Measurements from ENCODE around the gene SNTB2.
A peak's percentile ranks its signal among the peaks of the same experiment; 100 is the strongest.
"Not testable (repeated sequence)": the region's sequence is repeated elsewhere in the genome, so short reads cannot be mapped to it uniquely, and the experiment has no call there.

Gene SNTB2

GRCh38 chr16:69236319-69236718 lies 49.4 kb downstream of the SNTB2 start:
- DNase-seq (ENCODE audit: low spot score): no peak

DNA sequence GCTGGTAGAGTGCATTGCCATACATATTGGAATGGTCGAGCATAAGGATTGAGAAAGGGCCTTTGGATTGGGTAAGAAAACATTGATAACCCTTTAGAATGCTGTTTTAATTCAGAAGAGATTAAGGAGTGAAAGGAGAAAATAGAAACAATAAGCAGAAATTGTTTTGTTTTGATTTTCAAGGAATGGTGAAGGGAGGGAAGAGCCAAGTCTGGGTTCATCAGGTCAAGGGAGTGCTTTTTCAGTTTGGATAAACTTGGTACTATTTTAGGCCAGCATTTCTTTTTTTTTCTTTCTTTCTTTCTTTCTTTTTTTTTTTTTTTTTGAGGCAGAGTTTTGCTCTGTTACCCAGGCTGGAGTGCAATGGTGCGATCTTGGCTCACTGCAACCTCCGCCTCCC lies 50.3 kb downstream of the SNTB2 start:
- no peak for DNase-seq (ENCODE audit: low spot score)

DNA sequence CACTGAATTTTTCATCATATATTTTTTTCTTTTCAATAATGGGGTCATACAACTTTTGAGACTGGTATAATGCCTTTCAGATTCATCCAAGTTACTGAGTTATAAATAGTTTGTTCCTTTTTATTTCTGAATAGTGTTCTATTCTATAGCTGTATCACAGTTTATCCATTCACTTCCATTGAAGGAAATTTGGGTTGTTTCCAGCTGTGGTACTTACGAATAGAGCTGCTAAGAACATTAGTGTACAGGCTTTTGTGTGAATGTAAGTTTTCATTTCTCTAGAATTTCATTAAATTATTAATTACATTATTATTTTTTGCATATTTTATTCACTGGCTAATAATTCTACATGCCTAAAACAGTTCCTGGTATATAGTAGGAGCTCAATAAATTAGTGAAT lies 52.9 kb downstream of the SNTB2 start:
- no peak for DNase-seq (ENCODE audit: low spot score)

DNA sequence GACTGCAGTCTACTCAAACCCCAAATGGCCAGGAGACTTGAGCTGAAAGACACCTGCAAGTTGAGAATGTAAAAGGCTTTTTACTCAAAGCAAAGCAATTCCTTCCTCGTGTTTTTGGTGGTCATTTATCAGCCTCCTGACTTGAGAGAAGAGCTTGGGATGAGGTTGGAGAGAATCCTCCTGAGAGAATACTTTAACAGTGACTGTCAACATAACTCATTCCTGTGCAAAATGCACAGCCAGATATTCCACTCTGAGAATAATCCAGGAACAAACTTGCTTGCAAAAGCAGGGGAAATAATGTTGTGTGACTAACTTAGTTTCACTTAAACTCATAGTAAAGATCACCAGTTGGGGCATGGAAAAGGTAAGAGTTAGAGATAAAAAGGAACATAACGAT lies 53.4 kb downstream of the SNTB2 start:
- peak; percentile 22 for DNase-seq (ENCODE audit: low spot score)

GRCh38 chr16:69241926-69242325 lies 55.0 kb downstream of the SNTB2 start:
- no peak for DNase-seq (ENCODE audit: low spot score)

- peak; percentile 12 for DNase-seq (ENCODE audit: low spot score)
Measured at GRCh38 chr16:69243479-69243878, 56.5 kb downstream of the SNTB2 start.

DNA sequence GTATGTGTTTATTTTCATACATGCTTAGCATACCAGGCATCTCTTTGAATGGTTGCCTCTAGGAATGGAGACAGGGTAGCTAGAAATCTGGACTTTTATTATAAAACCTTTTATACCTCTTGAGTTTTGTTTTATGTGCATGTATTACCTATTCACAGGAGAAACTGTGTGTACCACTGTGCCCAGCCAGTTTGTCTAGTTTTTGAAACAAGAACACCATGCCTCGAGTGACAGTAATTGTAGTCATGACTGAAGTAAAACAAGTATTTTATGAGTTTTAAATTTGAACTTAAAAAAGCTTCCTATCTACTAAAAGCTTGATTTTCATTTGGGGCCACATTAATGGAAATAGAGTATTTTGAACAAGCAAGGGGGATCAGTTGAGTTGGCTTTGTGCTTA lies 57.4 kb downstream of the SNTB2 start:
- no peak for DNase-seq (ENCODE audit: low spot score)

GRCh38 chr16:69250081-69250480 lies 63.1 kb downstream of the SNTB2 start:
- DNase-seq (ENCODE audit: low spot score): no peak

- no peak for DNase-seq (ENCODE audit: low spot score)
Measured at GRCh38 chr16:69253870-69254341, 66.9 kb downstream of the SNTB2 start.

DNA sequence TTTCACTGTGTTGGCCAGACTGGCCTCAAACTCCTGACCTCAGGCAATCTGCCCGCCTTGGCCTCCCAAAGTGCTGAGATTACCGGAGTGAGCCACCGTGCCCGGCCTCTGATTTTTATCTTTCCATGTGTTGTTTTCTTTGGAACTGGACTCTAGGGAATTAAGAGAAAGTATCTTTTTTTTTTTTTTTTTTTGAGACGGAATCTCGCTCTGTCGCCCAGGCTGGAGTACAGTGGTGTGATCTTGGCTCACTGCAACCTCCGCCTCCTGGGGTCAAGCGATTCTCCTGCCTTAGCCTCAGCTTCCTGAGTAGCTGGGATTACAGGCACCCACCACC lies 72.4 kb downstream of the SNTB2 start:
- DNase-seq (ENCODE audit: low spot score): not testable (repeated sequence)

DNA sequence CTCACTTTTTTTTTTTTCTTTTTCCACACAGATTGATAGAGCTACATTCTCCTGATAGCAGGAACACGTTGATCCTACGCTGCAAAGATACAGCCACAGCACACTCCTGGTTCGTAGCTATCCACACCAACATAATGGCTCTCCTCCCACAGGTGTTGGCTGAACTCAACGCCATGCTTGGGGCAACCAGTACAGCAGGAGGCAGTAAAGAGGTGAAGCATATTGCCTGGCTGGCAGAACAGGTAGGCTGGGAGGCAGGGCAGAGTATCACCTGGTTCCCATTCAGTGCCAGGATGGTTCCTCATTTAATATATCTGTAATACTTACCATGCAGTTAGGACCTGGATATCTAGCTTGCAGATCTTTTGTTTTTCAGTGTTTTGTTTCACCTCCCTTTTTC lies 73.1 kb downstream of the SNTB2 start:
- DNase-seq (ENCODE audit: low spot score): no peak

- no peak for DNase-seq (ENCODE audit: low spot score)
Measured at GRCh38 chr16:69260506-69260905, 73.5 kb downstream of the SNTB2 start.

- no peak for DNase-seq (ENCODE audit: low spot score)
Measured at GRCh38 chr16:69266334-69267063, 79.5 kb downstream of the SNTB2 start.

DNA sequence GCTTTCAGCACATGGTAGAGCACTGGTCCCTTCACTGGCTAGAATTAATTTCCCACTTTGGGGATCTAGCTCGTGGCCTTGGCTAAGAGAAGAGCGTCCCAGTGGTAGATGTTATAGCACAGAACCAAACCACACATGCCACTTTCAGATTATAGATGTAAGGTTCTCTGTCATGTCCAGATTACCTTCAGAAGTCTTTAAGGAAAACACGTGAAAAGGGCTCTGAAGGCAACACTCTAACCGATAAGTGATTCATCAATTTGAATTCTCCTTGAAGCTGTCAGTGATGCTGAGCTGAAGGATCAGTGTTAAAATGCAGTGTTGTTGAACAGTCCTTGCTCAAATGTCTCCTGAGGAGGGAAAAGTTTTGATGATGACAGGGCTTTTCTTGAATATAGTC lies 80.7 kb downstream of the SNTB2 start:
- no peak for DNase-seq (ENCODE audit: low spot score)

DNA sequence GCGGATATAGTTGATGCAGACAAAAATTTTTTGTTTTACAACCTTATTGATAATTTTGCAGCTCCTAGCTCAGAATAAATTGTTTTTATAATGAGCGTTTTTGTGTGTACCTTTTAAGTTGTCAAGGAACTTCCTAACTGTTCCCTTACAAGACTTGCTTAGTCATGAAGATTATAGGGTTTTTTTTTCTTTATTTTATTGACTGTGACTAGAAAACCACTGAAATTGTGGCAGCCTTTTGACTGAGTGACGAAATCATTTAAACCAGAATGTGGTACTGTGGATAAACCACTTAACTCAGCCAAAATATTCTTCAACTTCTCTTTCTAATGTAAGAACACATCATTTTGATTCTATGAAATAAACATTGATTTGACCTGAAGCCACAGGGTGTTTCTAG lies 83.4 kb downstream of the SNTB2 start:
- no peak for DNase-seq (ENCODE audit: low spot score)

GRCh38 chr16:69270831-69271230 lies 83.9 kb downstream of the SNTB2 start:
- no peak for DNase-seq (ENCODE audit: low spot score)

GRCh38 chr16:69273009-69273408 lies 86.0 kb downstream of the SNTB2 start:
- DNase-seq (ENCODE audit: low spot score): peak; percentile 12

GRCh38 chr16:69274699-69275235 lies 87.8 kb downstream of the SNTB2 start:
- DNase-seq (ENCODE audit: low spot score): no peak

DNA sequence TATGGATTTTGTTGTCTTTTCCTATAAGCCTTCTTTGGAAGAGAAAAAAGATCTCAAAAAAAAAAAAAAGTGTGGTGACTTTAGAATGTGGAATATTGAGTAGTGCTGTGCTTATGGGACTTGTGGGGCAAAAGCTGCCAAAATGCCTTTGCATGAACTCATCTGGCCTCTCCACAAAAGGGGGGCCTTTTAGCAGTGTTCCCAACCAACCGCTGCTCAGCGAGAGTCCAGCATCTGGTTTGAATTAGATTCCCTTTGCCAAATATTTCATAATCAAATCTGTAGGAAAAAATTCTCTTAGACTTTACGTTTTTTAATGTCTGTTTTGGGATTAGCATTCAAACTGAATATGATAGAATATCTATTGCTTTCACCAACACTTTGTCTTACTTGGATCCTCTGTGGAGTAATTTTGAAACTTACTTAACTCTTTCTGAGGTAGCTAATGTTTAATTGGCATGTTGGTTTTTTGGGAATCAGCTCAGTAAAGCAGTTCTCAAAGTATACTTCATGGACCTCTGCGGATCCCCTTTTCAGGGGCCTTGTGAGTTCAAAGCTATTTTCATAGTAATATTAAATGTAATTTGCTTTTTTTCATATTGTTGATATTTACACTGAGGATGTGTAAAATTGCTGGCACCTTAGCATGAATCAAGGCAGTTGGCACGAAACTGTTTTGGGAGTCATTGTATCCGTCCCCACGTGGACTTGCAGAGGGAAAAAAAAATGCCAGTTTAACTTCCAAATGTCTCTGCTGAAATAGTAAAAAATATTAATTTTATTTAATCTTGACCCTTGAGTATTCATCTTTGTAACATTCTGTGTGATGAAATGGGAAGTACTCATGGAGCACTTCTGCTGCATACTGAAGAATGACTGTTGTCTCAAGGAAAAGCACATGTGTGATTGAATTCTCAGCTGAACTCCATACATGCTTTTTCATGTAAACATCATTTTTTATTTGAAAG lies 89.5 kb downstream of the SNTB2 start:
- peak; percentile 93 for DNase-seq (ENCODE audit: low spot score)

DNA sequence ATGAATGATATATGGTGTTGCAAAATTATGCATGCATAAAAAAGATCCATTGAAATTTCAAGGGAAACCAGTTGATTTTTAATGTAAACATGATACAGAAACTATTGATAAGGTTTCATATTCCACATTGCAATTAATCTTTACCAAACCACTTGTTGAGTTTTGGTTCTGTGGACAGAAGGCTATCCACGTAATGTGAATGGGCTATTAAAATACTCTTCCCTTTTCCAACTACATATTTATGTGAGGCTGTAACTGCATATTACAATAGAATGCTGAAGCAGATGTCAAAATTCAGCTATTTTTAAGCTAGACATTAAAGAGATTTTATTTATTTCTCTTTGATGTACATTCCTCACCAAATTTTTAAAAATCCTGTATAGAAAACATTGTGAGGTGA lies 90.4 kb downstream of the SNTB2 start:
- no peak for DNase-seq (ENCODE audit: low spot score)

- no peak for DNase-seq (ENCODE audit: low spot score)
Measured at GRCh38 chr16:69283851-69284250, 96.9 kb downstream of the SNTB2 start.

- DNase-seq (ENCODE audit: low spot score): no peak
Measured at GRCh38 chr16:69285240-69285639, 98.3 kb downstream of the SNTB2 start.

Data from AG08396 (cell line).